D341Med (cell line): ENCODE measurements around the gene SPATA25.
"Not testable (repeated sequence)": the region's sequence is repeated elsewhere in the genome, so short reads cannot be mapped to it uniquely, and the experiment has no call there.

ENCODE experiments used
- DNase-seq: peaks from one replicate; pipeline ENCODE4 v3.0.0; 2012; ENCODE audit warnings: low spot score

SPATA25 gene, protein sequence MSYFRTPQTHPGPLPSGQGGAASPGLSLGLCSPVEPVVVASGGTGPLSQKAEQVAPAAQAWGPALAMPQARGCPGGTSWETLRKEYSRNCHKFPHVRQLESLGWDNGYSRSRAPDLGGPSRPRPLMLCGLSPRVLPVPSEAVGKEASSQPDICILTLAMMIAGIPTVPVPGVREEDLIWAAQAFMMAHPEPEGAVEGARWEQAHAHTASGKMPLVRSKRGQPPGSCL

DNA sequence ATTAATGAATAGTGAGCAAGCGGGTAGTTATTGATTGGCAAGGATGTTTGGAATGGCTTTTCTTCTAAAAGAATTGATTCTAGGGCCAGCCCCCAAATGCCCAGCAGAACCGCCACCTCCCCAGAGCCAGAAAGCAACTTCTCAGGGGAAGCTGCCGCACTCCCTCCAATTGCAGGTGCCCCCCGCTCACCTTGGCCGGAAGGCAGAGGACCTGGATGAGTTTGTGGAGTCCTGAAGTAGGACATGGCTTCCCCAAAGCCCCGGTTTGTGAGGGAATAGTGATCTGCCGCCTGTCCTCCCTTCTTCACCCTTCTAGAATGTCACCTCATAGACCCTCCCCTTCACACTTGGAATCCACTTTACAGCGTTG, at the start of gene SPATA25:
Gene SPATA25, minus strand, starts transcription at position 277 of the 370 bp plus-strand sequence. Its CDS starts 32 bp downstream, at position 245.
- DNase-seq, result no peak

DNA sequence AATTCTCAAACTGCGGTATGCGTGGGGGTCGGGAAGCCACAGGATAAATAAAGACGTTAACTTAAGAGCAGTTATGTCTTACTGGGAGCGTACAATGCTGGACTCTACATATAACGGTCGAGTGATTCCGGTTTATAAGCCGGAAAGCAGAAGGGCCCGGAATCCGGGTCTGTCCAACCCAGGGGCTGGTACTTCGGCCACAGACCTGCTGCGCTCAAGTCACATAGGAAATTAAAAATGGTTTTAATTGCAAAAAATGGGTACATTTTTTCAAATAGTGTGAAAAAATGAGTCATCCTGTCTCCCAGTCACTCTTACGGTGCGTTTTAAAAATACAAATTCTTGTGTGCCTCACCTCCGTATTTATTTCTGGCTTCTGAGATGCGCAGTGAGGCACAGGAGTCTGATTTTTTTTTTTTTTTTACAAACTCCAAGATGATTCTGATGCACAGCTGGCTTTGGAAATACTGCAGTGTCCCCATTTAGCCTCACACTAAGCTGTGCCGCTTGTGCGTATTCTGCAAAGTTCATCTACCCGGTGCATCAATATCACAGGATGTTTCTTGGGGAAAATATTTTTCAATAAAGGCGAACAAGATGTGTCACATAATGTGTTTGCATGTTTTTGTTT, 48.1 kb upstream of the SPATA25 start:
- no peak for DNase-seq

DNA sequence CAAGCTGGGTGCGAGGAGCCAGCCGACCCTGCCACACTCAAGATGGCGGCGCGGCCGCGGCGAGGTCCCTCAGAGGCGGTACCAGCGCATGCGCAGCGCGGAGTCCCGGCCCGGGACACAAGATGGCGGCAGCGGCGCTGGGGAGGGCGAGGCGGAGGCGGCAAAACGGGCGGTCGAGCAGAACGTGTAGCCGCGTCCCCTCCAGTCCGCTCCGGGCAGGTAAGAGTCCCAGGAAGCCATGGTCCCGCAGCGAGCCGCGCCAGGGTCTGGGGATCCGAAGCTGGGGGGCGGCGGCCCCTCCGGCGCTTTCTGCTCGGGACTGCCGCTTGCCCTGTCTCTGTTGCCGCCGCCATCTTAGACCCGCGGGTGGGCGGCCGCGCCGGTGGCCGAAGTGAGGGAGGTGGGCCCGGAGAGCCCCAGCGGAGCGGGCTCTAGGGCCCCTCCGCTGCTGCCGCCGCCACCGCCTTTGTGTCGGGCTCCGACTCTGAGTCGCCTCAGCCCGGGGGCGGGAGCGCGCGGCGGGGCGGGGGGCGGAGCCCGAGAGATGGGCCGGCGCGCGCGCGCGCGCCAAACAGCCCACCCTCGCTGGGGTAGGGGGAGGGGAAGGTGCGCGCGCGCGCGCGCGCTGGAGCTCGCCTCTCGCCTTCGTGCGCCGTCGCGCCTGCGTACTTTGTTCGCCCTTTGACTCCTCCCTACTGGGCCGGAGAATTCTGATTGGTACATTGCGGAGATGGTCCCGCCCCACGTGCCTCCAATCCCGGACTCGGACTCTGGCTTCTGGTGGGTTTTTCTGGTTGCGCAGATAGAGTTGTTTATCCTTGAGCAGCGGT, 47.4 kb upstream of the SPATA25 start, which contains the start of gene PCIF1:
Gene PCIF1, plus strand, starts transcription at position 98 of the 830 bp plus-strand sequence. CDS start 4,317 bp downstream, outside the sequence.
- peak; percentile 98 for DNase-seq

DNA sequence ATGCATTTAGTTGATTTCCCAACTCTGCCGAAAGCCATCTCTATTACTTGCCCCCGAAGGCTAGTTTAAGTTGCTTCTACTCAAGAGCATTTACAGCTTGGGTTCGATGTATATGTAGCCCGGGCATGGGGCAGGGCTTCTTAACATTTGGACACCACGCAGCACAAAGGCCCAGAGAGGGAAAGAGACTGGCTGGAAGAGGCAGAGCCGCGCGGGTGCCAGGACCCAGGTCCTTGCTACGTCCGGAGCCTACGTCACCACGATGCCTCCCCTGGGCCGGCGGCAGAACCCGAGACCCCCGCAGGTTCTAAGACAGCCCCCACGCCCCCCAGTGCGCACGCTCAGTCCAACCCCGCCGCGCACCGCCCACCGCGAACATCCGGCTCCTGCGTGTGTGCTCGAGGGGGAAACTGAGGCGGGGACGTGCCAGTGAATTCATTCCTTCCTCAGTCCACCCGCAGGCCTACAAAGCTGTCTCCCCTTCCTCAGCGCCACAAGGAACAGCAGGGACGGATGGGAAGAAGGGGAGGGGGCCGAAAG, 46.7 kb upstream of the SPATA25 start:
- DNase-seq, result peak; percentile 81

DNA sequence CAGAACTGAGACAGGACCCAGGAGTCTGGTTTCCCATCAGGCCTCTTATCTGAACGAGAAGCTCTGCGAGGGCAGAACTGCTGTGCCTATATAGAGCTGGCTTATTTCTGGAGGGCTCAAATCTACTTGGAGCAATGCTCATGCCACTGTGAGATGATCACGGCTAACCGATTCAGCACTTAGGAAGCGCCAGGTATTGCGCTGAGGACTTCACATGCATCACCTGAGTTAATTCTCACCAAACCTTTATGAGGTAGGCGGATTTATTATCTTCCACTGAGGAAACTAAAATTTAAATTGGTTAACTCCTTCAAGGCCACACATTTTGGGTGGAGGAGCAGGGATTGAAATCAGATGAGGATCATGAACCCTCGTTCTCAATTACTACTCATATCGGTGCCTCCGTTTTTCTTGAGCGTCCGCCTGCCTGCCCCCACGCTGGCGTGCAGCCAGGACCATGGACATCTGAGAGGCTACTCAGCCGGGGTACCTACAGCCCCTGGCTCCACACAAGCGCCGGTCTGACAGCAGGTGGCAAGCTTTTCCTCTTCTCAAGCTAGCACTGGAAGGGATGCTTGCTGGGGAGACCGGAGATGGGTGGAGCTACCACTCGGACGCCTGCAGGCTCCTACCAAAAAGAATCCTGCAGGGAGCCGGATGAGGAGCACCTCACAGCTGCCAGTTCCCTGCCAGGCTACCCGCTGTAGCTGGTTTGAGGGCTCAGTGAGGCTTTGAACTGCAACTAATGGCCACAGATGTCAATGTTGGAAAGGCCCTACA, 46.0 kb upstream of the SPATA25 start:
- peak; percentile 80 for DNase-seq

DNA sequence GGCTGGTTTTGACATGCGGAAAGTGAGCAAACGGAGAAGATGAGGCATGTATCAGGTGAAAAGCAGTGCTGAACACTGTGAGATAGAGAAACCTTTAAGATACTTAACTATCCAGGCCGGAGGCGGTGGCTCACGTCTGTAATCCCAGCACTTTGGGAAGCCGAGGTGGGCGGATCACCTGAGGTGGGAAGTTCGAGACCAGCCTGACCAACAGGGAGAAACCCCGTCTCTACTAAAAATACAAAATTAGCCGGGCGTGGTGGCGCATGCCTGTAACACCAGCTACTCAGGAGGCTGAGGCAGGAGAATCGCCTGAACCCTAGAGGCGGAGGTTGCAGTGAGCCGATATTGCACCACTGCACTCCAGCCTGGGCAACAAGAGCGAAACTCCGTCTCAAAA, 44.3 kb upstream of the SPATA25 start:
- DNase-seq, result not testable (repeated sequence)

DNA sequence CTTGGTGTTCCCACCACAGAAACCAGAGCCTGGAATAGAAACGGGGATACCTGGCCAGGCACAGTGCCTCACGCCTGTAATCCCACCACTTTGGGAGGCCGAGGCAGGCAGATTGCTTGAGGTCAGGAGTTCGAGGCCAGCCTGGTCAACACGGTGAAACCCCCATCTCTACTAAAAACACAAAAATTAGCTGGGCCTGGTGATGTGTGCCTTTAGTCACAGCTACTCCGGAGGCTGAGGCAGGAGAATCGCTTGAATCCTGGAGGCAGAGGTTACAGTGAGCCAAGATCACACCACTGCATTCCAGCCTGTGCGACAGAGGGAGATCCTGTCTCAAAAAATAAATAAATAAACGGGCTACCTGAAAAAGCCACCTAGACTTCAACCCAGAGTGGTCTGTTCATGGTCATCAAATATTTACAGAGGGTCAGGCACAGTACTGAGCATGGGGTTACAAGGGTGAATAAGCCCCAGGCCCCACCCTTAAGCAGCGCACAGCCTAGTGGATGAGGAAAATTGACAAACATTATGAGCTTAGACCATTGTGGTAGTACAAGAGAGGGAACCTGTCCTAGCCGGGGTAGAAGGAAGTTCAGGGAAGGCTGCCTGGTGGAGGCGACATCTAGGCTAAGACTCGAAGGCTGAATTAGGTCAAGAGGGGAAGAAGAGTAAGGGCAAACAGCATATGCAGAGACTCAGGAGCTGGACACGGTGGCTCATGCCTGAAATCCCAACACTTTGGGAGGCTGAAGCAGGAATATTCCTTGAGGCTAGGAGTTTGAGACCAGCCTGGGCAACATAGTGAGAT, 39.9 kb upstream of the SPATA25 start:
- no peak for DNase-seq

DNA sequence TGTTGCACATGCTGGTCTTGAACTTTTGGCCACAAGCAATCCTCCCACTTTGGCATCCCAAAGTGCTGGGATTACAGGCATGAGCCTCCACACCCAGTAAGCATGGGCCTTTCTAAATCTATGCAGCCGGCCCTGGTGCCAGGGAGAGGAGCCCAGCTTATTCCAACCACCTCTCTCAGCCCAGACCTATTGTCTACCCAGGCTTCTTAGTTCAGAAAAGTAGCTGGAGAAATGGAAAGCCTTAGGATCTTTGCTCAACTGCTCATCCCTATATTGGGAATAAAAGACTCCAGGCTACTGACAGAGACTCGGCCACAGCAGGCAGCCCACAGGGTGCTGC, 39.3 kb upstream of the SPATA25 start:
- no peak for DNase-seq

DNA sequence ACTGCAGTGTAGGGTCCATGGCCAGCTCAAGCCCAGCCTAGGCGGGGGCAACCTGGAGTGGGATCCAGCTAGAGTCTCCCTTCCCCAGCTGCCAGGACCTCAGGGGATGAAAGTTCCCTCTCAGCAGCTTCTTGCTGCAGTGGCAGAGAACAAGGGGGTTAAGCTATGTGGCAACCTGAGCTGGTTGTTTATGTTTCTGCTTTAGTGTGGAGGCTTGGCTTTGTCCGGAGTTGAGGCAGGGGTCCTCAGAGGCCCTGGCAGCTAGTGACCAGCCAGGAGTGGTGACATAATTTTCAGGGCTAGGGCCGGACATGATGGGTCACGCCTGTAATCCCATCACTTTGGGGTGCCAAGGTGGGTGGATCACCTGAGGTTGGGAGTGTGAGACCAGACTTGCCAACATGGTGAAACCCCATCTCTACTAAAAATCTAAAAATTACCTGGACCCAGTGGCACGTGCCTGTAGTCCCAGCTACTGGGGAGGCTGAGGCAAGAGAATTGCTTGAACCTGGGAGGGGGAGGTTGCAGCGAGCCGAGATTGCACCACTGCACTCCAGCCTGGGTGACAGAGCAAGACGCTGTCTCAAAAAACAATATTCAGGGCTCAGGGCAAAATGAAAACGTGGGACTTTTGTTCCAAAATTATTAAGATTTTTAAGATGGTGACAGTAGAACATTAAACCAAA, 38.5 kb upstream of the SPATA25 start:
- DNase-seq, result no peak

DNA sequence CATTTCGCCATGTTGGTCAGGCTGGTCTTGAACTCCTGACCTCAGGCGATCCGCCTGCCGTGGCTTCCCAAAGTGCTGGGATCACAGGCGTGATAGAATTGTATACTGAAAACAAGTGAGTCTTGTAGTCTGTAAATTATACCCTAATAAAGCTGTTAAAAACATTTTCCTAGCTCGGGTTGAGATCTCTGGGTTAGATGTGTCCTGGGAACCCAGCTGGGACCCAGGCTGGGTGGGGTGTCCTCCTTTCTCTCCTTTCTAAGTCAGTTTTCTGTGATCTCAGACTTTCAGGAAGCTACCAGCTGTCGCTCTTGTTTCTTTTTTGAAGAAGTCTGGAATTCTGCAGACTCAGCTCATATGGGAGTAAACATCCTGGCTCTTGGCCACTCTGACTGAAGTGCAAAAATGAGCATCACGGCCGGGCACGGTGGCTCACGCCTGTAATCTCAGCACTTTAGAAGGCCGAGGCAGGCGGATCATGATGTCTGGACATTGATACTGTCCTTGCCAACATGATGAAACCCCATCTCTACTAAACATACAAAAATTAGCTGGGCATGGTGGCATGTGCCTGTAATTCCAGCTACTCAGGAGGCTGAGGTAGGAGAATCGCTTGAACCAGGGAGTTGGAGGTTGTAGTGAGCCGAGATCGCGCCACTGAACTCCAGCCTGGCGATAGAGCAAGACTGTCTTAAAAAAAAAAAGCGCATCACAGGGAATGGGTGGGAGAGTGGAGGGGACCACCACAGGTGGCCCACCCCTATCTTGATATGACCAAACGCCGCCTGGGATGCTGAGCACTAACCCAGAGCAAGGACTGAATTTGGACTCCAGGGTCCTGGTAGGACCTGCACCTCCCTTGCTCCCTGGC, 37.2 kb upstream of the SPATA25 start:
- DNase-seq, result no peak

DNA sequence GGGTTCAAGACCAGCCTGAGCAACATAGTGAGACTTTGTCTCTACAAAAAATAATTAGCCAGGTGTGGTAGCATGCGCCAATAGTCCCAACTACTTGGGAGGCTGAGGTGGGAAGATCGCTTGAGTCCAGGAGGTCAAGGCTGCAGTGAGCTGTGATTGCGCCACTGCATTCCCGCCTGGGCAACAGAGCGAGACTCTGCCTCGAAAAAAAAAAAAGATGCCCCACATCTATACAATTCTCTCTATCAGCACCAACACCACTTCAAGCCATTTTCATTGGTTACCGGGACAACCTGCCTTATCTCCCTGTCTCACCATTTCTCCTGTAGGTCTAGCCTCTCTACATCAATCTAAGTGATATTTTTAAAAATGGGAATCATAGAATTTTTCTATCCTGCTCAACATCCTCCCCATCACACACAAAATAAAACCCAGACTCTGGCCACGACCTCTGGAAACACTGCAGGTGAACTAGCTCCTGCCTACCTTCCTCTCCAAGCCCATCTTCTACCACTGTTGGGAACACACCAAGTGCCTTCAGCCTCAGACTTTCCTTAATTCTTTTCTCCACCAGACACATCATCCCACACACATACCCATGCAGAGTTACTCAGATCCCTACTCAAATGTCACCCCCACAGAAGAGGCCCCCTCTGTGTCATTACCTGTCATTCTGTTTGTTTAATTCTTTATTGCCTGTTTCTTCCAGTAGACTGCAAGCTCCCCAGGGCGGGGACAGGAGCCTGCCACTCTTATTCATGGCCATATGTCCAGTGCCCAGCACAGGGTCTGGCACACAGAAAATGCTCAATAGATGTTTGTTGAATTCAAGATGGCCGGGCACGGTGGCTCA, 34.1 kb upstream of the SPATA25 start:
- DNase-seq, result no peak

DNA sequence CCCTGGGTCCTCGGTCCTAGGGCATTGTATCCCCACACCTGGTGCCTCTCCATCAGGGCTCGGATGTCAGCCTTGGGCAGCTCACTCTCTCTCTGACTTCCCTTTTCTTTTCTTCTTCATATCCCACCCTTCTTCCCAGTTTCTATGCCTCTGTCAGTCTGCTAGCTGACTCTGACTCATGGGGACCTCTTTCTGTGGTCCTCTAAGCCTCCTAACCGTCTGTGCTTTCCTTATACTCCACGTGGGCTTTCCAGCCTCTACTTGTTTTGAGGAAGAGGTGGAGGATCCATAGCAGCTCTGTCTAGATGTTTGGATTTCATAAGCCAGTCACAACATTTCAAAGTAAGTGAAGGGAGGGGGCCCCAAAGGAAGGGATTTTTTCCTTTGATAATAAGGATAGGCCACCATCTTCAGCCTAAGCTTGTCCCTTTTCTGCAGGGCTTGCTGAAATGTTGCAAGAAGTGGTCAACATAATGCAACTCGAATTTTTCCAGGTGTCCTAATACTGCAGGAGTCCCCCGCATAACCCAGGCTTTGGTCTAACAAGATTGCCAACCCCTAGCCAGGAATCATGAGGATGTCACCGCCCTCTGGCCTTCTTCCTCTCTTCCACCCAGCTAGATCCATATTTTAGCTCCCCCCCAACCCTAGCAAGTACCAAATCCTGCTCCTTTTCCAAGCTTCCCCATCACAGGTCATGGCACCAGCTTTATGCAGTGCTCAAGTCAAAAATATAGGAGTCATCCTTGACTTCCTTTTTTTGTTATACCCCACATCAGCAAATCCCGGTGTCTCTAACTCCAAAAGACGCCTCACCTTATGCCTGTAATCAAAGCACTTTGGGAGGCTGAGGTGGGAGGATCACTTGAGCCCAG, 33.3 kb upstream of the SPATA25 start:
- DNase-seq, result no peak

DNA sequence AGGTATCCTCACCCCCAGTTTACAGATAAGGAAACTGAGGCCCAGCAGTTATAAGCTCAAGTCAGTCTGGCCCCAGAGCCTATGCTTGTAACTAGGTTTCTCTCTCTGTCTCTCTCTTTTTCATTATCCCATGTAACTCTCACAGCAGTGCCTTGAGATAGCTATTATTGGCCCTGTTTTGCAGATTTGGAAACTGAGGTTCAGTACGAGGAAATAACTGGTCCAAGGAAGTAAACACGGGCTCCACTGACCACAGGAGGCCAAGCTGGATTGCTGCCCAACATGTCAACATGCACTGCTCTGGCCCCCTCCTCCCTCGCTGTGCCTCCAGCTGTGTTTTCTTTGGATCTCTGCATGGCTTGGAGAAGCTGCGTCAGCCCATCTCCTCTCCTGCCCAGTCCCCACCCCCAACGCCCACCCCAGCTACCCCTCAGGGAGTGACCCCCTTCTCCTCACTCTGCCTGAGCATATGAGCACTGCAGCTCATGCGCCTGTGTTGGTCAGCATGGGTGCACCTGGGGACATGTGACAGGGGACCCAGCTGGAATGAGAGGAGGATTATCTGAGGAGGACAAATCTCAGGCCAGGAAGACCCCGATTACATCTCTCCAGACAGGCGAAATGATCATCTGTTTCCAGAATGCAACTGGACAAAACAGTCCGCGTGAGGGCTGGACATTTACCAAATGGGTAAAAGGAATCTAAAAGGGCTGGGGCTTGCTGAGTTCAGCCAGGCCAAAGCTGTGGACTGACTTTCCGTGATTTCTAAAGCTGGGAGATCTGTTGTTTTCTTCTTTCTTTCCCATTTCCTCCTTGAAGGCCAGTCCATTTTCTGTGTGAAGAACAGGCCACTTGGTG, 32.3 kb upstream of the SPATA25 start:
- no peak for DNase-seq

DNA sequence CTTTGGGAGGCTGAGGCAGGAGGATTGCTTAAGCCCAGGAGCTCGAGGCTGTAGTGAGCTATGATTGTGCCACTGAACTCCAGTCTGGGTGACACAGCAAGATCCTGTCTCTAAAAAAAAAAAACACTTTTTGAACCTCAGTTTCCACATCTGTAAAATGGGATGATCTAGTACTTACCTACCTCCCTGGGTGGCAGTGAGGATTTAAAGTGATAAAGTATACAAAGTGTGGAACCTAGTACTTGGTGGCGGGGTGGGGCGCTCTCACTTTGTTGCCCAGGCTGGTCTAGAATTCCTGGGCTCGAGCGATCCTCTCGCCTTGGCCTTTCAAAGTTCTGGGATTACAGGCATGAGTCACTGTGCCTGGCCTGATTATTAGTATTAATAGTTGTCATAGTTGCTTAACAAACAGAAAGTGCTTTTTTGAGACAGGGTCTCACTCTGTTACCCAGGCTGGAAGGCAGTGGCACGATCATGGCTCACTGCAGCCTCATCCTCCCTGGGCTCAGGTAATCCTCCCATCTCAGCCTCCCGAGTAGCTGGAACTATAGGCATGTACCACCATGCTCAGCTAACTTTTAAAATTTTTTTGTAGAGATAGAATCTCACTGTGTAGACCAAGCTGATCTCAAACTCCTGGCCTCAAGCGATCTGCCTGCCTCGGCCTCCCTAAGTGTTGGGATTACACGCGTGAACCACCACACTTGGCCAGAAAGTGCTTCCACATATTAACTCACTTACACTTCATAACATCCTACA, 31.5 kb upstream of the SPATA25 start:
- no peak for DNase-seq

DNA sequence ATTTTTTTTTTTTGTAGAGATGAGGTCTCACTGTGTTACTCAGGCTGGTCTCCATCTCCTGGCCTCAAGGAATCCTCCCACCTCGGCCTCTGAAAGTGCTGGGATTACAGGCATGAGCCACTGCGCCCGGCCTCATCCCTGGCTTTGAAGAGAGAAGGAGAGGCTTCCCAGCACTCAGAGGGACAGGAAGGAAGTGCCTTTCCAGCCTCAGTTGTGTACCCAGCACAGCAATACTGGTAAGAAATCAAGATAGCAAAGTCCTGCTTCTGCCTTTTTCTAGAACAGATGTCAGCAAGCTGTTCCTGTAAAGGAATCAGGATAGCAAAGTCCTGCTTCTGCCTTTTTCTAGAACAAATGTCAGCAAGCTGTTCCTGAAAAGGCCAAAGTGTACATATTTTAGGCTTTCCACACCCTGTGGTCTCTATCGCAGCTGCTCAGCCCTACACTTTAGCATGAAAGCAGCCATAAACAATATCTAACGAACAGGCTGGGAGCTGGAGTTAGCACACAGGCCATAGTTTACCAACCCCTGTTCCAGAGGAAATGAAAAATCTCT, 30.8 kb upstream of the SPATA25 start:
- no peak for DNase-seq

DNA sequence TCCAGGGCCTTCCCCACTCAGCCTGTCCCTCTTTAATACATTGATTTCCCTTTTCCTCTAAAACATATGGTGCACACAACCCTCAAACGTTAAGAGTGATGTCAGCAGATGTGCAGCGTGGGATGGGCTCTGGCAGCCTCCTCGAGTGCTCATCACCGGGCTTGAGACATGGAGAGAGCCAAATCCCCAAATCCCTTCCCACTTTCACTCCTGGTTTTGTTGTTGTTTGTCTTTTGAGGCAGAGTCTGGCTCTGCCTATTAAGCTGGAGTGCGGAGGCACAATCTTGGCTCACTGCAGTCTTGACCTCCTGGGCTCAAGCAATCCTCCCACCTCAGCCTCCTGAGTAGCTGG, 30.3 kb upstream of the SPATA25 start:
- DNase-seq, result no peak
